ENCODE measurements around the gene FAM107B. TPM values are rescaled to one million over a fixed set of nuclear protein-coding genes. Genes with fewer than 3 reads are reported as not detected.

FAM107B gene
- total and polyA plus RNA-seq, 2 of the 4 experiments (the other 2 are of a cell fraction): 26.4 to 27.1 TPM

DNA sequence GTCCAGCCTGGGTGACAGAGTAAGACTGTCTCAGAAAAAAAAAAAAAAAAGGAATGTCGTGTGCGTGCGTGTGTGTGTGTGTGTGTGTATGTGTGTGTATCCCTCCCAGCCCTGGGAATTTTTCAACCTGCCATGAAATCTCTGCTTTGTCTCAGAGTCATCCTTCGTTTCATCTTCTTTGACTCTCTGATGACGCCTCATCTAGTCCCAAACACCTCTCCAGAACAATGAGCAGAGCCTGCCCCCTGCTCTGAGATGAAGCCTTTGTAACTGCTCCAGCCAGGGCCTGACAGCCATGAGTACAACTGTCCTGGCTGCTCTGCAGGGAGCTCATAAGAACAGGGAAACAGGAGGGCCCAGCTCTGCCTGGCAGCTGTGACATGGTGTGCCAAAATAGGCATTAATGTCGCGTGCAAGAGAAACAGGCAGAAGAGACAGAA lies 149.5 kb downstream of the FAM107B start:
- no peak for ATAC-seq (ENCODE audit: low read depth)
- H3K18ac ChIP-seq (ENCODE audit: low read depth, low read length): no peak overlapping the region
- no peak overlapping the region for H3K4me3 ChIP-seq (ENCODE audit: insufficient read depth, low read depth, low read length)
- peaks cover 4% of the 10 kb centered on the region; the same call in 1 of the 2 replicates for H3K4me1 ChIP-seq (ENCODE audit: control insufficient read depth, insufficient read depth, low read length)
- no peaks in the 10 kb centered on the region for H3K27me3 ChIP-seq (ENCODE audit: control insufficient read depth, insufficient read depth, low read length)
- no peak overlapping the region for H2BK20ac ChIP-seq (ENCODE audit: low read depth, low read length)
- no peak overlapping the region for H2AK5ac ChIP-seq (ENCODE audit: low read depth, low read length)
- no peak overlapping the region for H4K91ac ChIP-seq (ENCODE audit: insufficient read depth, low read depth, low read length)
- intact Hi-C loops (cut with micrococcal nuclease): no loop called here
- H3K9me3 ChIP-seq (ENCODE audit: control insufficient read depth, insufficient read depth, low read length): no peaks in the 10 kb centered on the region
- H3K23ac ChIP-seq (ENCODE audit: low read depth, low read length): no peak overlapping the region
- no peak overlapping the region for H2BK5ac ChIP-seq (ENCODE audit: low read depth, low read length, poor library complexity, severe bottlenecking)
- dilution Hi-C loops (cut with HindIII; ENCODE audit: low sequenced_read_pairs, unreplicated experiment): no loop called here
- no peak overlapping the region; the same call in 1 of the 2 replicates for H3K27ac ChIP-seq (ENCODE audit: insufficient read depth, low read length)
- TF ChIP-seq, protein P1, sequence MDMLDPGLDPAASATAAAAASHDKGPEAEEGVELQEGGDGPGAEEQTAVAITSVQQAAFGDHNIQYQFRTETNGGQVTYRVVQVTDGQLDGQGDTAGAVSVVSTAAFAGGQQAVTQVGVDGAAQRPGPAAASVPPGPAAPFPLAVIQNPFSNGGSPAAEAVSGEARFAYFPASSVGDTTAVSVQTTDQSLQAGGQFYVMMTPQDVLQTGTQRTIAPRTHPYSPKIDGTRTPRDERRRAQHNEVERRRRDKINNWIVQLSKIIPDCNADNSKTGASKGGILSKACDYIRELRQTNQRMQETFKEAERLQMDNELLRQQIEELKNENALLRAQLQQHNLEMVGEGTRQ (IDR thresholded peaks at IDR 0.05; ENCODE audit: low read depth, low read length): no peak
- TF ChIP-seq FOS (IDR thresholded peaks at IDR 0.05; ENCODE audit: low read depth, low read length) (no peak), RFX5 (IDR thresholded peaks at IDR 0.05; ENCODE audit: low read depth, low read length) (no peak), NFE2L2 (IDR thresholded peaks at IDR 0.05; ENCODE audit: low read depth, low read length) (no peak), ELK1 (IDR thresholded peaks at IDR 0.05; ENCODE audit: borderline replicate concordance, low read depth, low read length) (no peak)
- ChIA-PET CTCF (no interaction called here), POLR2A (ENCODE audit: unreplicated experiment) (no interaction called here)
- no peak overlapping the region for H2BK15ac ChIP-seq (ENCODE audit: low read depth, low read length)
- no CpG with 5 or more reads among the region's 7 CpGs for WGBS, 2 experiments (ENCODE audit: extremely low coverage in 2 of 2, insufficient read length in 1 of 2)
- no peak overlapping the region for H2AFZ ChIP-seq (replicated peaks; ENCODE audit: low read length, poor library complexity)
- H4K5ac ChIP-seq (ENCODE audit: low read depth, low read length): no peak overlapping the region
- H3K9ac ChIP-seq (ENCODE audit: low read depth, low read length): no peak overlapping the region
- H3K4me2 ChIP-seq (ENCODE audit: low read depth, low read length): no peak overlapping the region
- no peaks in the 10 kb centered on the region for H3K9me1 ChIP-seq (ENCODE audit: insufficient read depth, low read length)
- in situ Hi-C loops (cut with MboI; ENCODE audit: low sequenced_read_pairs): no loop called here
- no peak overlapping the region for H4K8ac ChIP-seq (ENCODE audit: low read depth in 2 of 2, low read length in 2 of 2)
- H2AK9ac ChIP-seq (replicated peaks; ENCODE audit: low read depth, low read length, poor library complexity): no peak overlapping the region
- no TSS peak for BruUV-seq (replicated peaks)
- H3K4ac ChIP-seq (ENCODE audit: low read depth, low read length): no peak overlapping the region
- DNase-seq: no peak
- H3K79me1 ChIP-seq (ENCODE audit: low read depth in 1 of 2, low read length in 2 of 2): no peaks in the 10 kb centered on the region
- H3K36me3 ChIP-seq (ENCODE audit: control insufficient read depth, insufficient read depth, low read length): no peaks in the 10 kb centered on the region
- H3K56ac ChIP-seq (ENCODE audit: extremely low read depth, insufficient read depth, low read length): no peak overlapping the region
- no peaks in the 10 kb centered on the region for H4K20me1 ChIP-seq (ENCODE audit: insufficient read depth, low read length)
- no peak overlapping the region for H3K14ac ChIP-seq (replicated peaks; ENCODE audit: low read depth, low read length)
- H2BK120ac ChIP-seq (ENCODE audit: low read depth, low read length): no peak overlapping the region

Data from IMR-90 (cell line).